Activated CD4-positive, alpha-beta T cell treated with anti-CD3 and anti-CD28 coated beads, Interleukin-10, Interleukin-2, amounts not matched to agents 100 ng/mL and 50 ng/mL, durations not matched to agents 16 hours and 8 hours (primary cell): ENCODE results near the gene TMTC4.
"Not testable (repeated sequence)": the region's sequence is repeated elsewhere in the genome, so short reads cannot be mapped to it uniquely, and the experiment has no call there.

Experiments
- DNase-seq: peaks from one replicate; pipeline ENCODE4 v3.0.0-alpha.2; 2020

TMTC4 gene

DNA sequence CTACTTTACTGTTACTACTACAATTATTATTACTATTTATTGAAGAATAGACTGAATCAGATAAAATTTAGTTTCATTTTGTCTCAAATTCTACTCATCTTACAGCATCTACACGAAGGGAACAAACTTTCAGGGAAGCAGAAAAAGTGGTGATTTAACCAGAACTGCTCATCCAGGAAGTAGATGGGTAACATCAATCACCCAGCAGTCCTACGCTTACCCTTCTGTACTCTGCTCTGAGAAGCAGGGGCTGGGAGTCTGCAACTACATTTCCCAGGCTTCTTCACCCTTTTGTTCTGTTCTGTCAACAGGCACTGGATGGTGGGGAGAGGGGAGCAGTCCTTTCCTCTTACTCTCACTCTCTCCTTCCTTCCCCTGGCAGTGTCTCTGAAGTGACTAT, 54.7 kb downstream of the TMTC4 start:
- peak; percentile 25 for DNase-seq

DNA sequence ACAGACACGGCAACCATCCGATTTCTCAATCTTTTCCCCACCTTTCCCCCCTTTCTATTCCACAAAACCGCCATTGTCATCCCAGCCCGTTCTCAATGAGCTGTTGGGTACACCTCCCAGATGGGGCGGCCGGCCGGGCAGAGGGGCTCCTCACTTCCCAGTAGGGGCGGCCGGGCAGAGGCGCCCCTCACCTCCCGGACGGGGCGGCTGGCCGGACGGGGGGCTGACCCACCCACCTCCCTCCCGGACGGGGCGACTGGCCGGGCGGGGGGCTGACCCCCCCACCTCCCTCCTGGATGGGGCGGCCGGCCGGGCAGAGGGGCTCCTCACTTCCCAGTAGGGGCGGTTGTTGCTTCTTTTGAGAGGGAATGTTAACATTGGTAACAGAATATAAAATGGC, 55.7 kb downstream of the TMTC4 start:
- DNase-seq, result not testable (repeated sequence)

DNA sequence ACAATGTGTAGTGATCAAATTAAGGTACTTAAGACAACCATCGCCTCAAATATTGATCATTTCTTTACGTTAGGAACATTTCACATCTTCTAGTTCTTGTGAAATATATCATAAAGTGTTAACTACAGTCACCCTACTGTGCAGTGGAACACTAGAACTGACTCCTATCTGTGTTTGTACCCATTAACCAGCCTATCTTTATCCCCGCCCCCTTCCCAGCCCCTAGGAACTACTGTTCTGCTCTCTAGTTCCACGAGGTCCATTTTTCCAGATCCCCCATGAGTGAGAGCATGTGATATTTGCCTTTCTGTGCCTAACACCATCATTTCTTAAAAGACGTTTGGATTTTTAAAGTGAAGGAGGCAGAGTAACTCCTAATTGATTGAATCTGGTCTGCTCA, 61.6 kb downstream of the TMTC4 start:
- DNase-seq, result no peak

GRCh38 chr13:100611678-100612492, 62.7 kb downstream of the TMTC4 start:
- DNase-seq, result peak; percentile 42

DNA sequence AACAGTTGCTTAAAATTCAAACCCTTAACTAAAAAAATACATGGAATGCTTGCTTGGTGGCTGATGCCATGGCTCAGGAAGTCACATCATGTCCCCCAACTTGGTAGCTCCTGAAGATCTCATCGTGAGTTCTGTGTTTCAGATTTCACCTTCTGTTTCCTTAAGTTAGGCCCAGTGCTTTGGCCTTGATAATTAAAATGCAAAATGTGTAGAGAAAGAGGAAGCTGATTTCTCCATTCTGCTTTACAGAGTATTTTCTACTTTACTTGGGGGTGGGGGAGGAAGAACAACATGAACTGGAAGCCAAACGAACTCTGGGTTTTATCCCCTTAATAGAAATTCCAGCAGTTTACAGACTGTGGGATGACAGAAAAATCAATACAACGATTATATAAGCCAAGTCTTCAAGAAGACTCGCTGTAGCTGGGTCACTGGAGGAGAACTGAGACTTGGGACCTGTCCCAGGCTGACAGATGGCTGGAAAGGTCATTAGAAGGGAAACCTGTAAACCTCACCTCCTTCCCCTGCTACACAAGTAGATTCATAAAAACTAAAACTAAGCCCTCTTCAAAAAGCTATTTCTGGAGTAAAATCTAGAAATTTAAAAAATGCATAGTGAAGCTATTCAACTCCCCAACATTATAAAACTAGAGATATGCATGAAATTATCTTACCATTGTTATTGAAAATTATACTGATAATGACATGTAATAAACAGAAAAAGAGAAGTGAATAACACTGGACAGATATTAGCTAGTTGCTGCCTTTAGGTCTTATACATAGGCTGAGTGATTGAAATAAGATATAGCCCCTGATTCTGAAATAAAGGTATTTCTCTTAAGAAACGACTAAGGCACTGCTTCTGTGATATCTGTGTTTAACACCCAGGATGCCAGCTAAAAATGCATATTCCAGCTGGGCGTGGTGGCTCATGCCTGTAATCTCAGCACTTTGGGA, 63.9 kb downstream of the TMTC4 start:
- DNase-seq, result no peak

GRCh38 chr13:100608906-100609305, 65.7 kb downstream of the TMTC4 start:
- DNase-seq, result peak; percentile 76

- no peak for DNase-seq
Measured at GRCh38 chr13:100608489-100608888, 66.1 kb downstream of the TMTC4 start.

DNA sequence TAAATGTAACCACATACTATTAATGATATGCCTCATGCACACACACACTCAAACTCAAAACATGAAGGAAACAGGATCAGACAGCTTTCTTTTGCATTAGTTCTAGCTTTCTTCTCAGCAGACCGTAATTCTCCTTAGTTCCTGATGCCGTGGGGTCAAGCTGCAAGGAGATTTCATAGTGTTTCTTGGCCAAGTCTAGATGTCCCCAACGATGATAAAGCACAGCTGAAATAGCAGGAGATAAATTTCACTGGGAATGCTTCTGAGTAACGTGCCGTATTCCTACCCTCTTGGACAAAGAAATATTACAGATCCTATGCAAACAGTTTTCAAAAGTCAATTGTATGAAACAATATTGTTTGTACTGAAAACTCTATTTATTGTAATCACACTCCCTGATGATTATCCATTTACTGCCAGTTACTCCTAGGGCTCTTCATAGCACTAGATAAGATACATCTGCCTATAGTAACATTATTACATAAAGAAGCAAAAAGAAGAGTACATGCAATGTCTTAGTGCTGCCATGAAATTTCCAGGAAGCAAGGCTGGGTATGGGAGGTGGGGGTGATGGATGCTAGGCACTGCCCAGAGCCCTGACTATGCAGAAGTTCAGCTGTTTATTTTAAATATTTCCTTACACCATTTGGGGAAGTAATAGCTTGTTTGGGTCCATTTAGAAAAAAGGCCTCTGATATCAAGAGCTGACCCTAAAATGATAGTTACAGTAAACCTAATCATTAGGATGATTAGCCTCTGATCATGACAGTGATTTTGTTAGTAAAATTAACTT, 69.5 kb downstream of the TMTC4 start:
- DNase-seq, result no peak

- DNase-seq, result no peak
Measured at GRCh38 chr13:100602493-100603111, 72.0 kb downstream of the TMTC4 start.

- no peak for DNase-seq
Measured at GRCh38 chr13:100601716-100602115, 72.9 kb downstream of the TMTC4 start.

DNA sequence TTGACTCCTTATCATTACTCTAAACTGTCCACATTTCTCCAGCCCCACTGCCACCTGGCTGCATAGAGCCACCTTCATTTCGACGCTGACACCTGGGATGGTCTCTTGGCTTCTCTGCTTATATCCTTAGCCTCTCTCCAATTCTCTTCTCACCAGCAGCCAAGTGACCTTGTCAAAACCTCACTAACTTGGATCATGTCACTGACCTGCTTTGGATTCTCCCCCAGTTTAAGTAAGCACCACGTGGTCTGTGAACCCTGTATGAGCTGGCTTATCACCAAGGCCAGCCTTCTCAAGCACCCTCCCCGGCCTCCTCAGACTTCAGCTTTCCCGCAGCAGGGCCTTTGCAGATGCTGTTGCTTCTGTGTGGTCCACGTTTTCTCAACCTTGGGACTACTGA, 73.7 kb downstream of the TMTC4 start:
- DNase-seq, result no peak

DNA sequence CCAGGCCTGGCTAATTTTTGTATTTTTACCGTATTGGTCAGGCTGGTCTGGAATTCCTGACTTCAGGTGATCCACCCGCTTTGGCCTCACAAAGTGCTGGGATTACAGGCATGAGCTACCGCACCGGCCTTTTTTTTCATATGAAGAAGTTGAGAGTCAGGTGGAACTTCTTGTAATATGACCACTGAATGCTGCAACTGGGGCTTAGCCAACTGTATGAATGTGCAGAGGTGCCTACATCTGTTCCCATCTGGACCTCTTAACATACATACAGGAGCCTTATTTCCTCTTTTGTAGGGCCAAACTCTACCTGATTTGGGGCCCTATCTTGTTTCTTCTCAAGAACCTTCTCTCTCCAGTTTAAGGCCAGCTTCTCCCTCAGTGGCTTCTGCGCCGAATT, 74.1 kb downstream of the TMTC4 start:
- no peak for DNase-seq

- no peak for DNase-seq
Measured at GRCh38 chr13:100597253-100597652, 77.3 kb downstream of the TMTC4 start.

DNA sequence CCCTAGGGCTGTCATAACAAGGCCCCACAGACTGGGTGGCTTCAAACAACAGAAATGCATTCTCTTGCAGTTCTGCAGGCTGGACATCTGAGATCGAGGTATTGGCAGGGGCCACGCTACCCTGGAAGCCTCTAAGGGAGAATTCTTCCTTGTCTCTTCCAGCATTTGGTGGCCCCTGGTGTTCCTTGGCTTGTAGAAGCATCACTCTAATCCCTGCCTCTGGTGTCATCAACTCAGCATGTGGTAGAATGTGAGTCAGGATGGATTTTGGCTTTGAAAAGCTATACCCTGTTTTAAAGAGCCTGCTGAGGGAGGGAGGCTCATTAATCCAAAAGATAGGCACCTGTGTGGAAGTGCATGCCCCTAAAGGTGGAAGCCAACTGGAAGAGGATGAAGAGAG, 78.1 kb downstream of the TMTC4 start:
- DNase-seq, result no peak

- DNase-seq, result no peak
Measured at GRCh38 chr13:100594731-100595130, 79.9 kb downstream of the TMTC4 start.

GRCh38 chr13:100594255-100594654, 80.3 kb downstream of the TMTC4 start:
- DNase-seq, result no peak

DNA sequence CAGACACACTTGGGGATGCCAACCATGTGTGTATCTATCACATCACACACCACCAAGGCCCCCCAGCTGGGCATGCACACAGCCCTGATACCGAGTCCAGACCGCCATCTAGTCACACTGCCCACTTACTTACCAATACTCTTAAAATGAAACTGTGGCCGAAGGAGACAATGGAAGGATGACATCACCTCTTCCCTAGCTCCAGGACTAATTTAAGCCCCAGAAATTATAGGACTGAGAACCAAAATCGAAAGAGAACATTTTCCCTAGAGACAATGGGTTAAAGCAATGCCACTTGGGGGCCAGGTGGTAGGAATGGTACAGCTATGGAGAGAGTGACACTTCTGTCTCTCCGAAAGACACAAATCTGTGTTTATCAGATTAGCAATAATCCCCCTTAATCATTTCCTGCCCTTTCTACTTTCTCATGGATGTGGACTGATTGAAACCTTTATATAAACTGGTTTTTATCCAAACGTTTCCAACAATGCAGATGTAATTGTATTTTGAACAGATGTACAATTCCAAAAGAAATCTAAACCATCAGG, 85.3 kb downstream of the TMTC4 start:
- no peak for DNase-seq

- peak; percentile 91 for DNase-seq
Measured at GRCh38 chr13:100588331-100589177, 86.0 kb downstream of the TMTC4 start, which contains the start of gene GGACT. GGACT (minus strand) TSS chr13:100588789; CDS start chr13:100532591, 56,198 bp downstream.

DNA sequence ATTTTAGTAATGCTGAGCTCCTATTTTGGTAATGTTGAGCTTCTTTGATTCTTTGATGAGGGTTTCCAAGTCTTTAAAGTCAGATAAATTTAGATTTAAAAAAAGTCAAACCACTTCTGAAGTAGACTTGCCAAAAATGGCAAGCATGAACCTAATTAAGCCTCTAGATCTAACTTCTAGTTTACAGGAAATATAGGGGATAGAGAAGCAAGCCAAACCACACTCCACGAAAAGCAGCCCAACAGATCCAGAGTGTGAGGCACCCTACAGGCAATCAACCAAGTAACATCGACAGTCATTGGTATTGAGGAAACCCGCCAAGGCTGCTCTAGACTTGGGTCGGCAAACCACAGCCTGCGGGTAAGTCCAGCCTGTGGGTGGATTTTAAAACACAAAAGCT, 89.7 kb downstream of the TMTC4 start:
- DNase-seq, result peak; percentile 7

GRCh38 chr13:100581504-100581903, 93.1 kb downstream of the TMTC4 start:
- DNase-seq, result no peak

GRCh38 chr13:100581030-100581429, 93.6 kb downstream of the TMTC4 start:
- no peak for DNase-seq
